Activated CD4-positive, alpha-beta T cell treated with anti-CD3 and anti-CD28 coated beads, Interleukin-2, amount 10 ng/mL, durations not matched to agents 7 days and 5 days (primary cell): ENCODE data around the gene FAN1. TPM values are rescaled to one million over a fixed set of nuclear protein-coding genes. Genes with fewer than 3 reads are reported as not detected.
"Not testable (repeated sequence)": the region's sequence is repeated elsewhere in the genome, so short reads cannot be mapped to it uniquely, and the experiment has no call there.

Source experiments
- CTCF ChIA-PET: fragments of 350-600 bp; sonication (Branson Sonifier 250); formaldehyde crosslinking; loops from one replicate; lab custom pipeline; 2021; ENCODE audit warnings: antibody characterized with exemption; lab: Charles Lee
- POLR2A ChIA-PET: fragments of 350-600 bp; sonication (Branson Sonifier 250); formaldehyde crosslinking; loops from one replicate; lab custom pipeline; 2021; ENCODE audit warnings: antibody characterized with exemption; lab: Charles Lee
- DNase-seq: peaks from one replicate; pipeline ENCODE4 v3.0.0-alpha.2; 2020
- H3K27ac Mint-ChIP-seq: one replicate; pipeline ENCODE4 v1.8.0; 2021; ENCODE audit warnings: mild to moderate bottlenecking, moderate library complexity, mixed read lengths
- H3K27me3 Mint-ChIP-seq: one replicate; pipeline ENCODE4 v1.8.0; 2021; ENCODE audit warnings: mixed read lengths
- H3K36me3 Mint-ChIP-seq: one replicate; pipeline ENCODE4 v1.8.0; 2021; ENCODE audit warnings: low read depth, mixed read lengths
- H3K4me1 Mint-ChIP-seq: one replicate; pipeline ENCODE4 v1.8.0; 2021; ENCODE audit warnings: mixed read lengths
- H3K4me3 Mint-ChIP-seq: one replicate; pipeline ENCODE4 v1.8.0; 2021; ENCODE audit warnings: mild to moderate bottlenecking, moderate library complexity, mixed read lengths
- H3K9me3 Mint-ChIP-seq: one replicate; pipeline ENCODE4 v1.8.0; 2021; ENCODE audit warnings: mixed read lengths
- total RNA-seq, 2 experiments: library from RNA; stranded (reverse); gene quantifications; one replicate each; pipeline ENCODE4 v1.2.3, GENCODE V29; 2021

FAN1 gene
- total RNA-seq, result 10 to 100 TPM; 14.8 to 15.8 TPM

DNA sequence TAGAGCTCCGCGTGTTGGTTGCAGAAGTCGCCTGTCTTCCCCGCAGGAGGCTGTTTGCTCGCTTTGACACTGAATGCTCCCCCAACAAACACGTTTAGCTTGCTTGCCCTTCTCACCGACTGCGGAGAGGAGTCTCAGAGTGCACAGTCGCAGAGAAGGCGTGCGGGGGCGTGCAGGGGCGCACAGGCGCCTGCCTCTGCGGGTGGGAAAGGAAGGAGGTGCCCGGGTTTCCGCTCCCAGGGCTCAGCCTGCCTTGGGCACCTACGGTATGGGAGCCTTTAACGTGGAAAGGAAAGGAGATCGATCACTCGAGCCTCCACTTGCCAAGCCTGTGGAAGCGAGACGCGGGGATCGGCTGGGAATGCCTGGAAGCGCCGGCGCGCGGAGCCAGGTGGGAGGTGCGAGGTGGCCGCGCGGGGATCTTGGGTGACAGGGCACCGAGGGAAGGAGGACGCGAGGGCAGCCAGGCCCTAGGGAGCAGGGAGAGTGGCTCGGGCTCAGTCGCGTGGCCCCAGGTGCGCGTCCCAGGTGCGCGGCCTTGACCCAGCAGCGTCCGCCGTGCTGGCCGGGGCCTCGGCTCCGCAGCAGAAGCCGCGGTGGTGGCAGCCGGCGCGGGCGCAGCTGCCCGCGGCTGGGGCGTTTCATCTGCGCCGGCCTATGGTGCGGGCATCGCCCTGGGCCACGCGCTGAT, at the start of gene FAN1:
FAN1 (plus strand) TSS at position 419 of the 691 bp plus-strand sequence. CDS start 749 bp downstream, outside the sequence.
- CTCF ChIA-PET, result interaction anchor here (0.6 to 1.3 kb wide), 6 partner anchors 13 to 502 kb away, joined by 3 to 5 read pairs (median 4); no protein-coding TSS in a partner anchor

DNA sequence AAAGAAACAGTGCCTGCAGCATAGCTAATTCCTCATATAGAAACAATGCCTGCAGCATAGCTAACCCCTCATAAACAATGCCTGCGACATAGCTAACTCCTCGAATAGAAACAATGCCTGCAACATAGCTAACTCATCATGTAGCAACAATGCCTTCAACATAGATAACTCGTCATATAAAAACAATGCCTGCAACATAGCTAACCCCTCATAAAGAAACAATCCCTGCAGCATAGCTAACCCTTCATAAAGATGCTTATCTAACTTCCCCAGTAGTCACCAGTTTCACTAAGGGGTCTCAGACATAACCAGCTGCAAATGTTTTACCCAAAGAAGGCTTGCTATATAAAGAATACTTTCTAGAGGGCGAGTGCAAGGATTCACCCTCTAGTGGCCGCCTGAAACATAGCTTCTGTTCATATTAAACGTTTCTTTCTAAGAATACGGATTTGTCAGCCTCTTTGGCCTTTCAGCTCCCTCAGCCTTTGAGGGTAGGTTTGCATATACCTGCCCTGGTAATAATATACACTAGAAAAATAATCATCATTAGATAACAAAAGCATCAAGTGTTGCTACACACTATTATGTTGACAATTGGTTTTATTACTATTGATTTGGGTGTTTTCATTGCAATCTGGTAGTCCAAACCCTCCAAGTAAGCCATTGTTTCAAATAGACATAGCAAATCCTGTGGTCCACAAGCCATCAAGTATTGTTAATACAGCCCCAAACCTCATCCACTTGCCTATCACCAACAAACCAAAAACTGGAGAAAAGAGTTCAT, 44.4 kb upstream of the FAN1 start:
- Mint-ChIP-seq H3K27me3 (peaks cover 4% of the 10 kb centered on the region), H3K27ac (no peak overlapping the region), H3K9me3 (no peaks in the 10 kb centered on the region), H3K36me3 (no peaks in the 10 kb centered on the region), H3K4me1 (no peaks in the 10 kb centered on the region), H3K4me3 (no peak overlapping the region)
- ChIA-PET CTCF (interaction anchor here (0.6 to 1.6 kb wide), 6 partner anchors 9 to 322 kb away, joined by 3 to 8 read pairs (median 3); no protein-coding TSS in a partner anchor), POLR2A (no interaction called here)
- peak; percentile 34 for DNase-seq

More for the DNA sequence above, at the start of gene FAN1:
- peaks cover 32% of the 10 kb centered on the region for H3K4me1 Mint-ChIP-seq
- POLR2A ChIA-PET, result interaction anchor here (0.6 kb wide), 1 partner anchor 127 kb away, joined by 5 read pairs; no protein-coding TSS in a partner anchor
- no peaks in the 10 kb centered on the region for H3K9me3 Mint-ChIP-seq
- H3K27ac Mint-ChIP-seq, result peak within 1 kb of the TSS; percentile 81
- peaks cover 12% of the 10 kb centered on the region for H3K36me3 Mint-ChIP-seq
- peaks cover 4% of the 10 kb centered on the region for H3K27me3 Mint-ChIP-seq
- H3K4me3 Mint-ChIP-seq, result peak within 1 kb of the TSS; percentile 87
- DNase-seq, result peak; percentile 78

DNA sequence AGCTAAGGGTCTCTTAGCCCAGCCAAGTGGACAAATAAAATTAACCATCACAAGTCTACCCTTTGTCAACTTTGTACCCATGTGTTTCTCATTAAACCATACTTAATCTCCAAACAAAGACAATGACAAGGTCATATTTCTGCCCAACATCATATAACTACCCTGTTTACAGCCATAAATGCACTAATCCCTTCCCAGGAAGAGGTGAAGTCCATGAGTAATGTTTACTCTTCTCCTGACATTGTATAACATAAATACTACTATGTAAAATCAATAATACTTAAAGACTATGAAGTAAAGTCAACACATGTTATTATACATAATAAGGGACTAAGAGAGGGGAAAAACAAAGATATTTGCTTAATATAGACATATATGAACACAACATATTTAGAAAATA, 38.5 kb upstream of the FAN1 start:
- Mint-ChIP-seq H3K9me3 (no peaks in the 10 kb centered on the region), H3K36me3 (no peaks in the 10 kb centered on the region), H3K4me3 (no peak overlapping the region), H3K4me1 (no peaks in the 10 kb centered on the region), H3K27ac (no peak overlapping the region), H3K27me3 (no peaks in the 10 kb centered on the region)
- POLR2A ChIA-PET, result no interaction called here
- DNase-seq, result no peak
- CTCF ChIA-PET, result no interaction called here

DNA sequence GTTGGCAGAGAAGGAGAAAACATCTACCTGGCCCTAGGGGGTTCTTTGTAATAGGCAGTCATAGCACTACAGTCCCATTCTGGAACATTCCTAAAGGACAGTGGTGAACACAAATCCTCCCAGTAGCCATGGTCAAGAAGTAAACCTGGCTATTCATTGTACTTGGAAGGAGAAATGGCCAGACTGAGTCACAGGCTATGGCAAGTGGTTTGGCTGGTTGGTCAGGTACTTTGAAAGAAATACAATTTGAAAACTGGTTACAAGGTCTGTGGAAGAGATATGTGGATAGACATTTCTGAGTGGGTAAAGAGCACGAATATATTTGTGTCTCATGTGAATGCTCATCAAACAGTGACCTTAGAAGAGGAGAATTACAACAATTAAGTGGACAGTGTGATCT, 33.0 kb upstream of the FAN1 start:
- H3K36me3 Mint-ChIP-seq, result no peaks in the 10 kb centered on the region
- no peaks in the 10 kb centered on the region for H3K9me3 Mint-ChIP-seq
- H3K27me3 Mint-ChIP-seq, result no peaks in the 10 kb centered on the region
- H3K27ac Mint-ChIP-seq, result no peak overlapping the region
- DNase-seq, result no peak
- H3K4me3 Mint-ChIP-seq, result no peak overlapping the region
- ChIA-PET CTCF (no interaction called here), POLR2A (no interaction called here)
- H3K4me1 Mint-ChIP-seq, result no peaks in the 10 kb centered on the region

DNA sequence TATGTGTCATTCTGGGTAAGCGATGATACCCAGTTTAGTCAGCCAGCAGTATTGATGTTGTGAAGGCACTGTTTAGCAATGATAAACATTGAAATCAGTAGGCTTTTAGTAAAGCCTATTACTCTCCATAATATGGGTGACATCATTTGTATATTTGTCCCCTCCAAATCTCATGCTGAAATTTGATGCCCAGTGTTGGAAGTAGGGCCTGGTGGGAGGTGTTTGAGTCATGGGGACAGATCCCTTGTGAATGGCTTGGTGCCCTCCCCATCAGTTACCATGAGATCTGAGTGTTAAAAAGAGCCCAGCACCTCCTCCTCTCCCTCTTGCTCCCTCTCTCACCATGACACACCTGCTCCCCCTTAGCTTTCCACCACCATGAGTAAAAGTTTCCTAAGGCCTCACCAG, 31.4 kb upstream of the FAN1 start:
- no peaks in the 10 kb centered on the region for H3K36me3 Mint-ChIP-seq
- H3K9me3 Mint-ChIP-seq, result no peaks in the 10 kb centered on the region
- no peak overlapping the region for H3K27ac Mint-ChIP-seq
- no peak overlapping the region for H3K4me3 Mint-ChIP-seq
- no peak for DNase-seq
- POLR2A ChIA-PET, result no interaction called here
- H3K27me3 Mint-ChIP-seq, result no peaks in the 10 kb centered on the region
- H3K4me1 Mint-ChIP-seq, result no peaks in the 10 kb centered on the region
- CTCF ChIA-PET, result interaction anchor here (0.6 to 1.1 kb wide), 3 partner anchors 40 to 603 kb away, joined by 3 read pairs; no protein-coding TSS in a partner anchor

DNA sequence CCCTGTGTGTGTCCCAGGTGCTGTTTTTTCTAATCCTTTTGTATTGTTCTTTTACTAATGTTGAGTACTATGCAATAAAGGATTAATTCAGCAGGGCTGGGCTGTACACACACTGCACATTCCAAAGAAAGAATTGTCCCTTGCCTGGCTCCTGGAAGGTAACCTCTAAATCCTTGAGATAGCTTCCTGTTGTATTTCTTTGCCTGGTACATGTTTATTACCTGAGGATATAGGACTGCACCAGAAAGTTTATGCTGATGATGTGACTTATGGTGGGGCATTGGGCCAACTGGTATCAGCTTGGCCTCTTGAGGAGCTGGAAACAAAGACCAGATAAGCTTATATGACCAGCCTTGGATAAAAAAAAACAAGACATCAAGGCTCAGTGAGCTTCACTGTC, 26.6 kb upstream of the FAN1 start:
- Mint-ChIP-seq H3K9me3 (no peaks in the 10 kb centered on the region), H3K36me3 (peaks cover 3% of the 10 kb centered on the region), H3K4me3 (no peak overlapping the region), H3K4me1 (no peaks in the 10 kb centered on the region), H3K27me3 (peaks cover 10% of the 10 kb centered on the region), H3K27ac (no peak overlapping the region)
- ChIA-PET CTCF (interaction anchor here (0.8 kb wide), 1 partner anchor 599 kb away, joined by 3 read pairs; no protein-coding TSS in a partner anchor), POLR2A (no interaction called here)
- no peak for DNase-seq

DNA sequence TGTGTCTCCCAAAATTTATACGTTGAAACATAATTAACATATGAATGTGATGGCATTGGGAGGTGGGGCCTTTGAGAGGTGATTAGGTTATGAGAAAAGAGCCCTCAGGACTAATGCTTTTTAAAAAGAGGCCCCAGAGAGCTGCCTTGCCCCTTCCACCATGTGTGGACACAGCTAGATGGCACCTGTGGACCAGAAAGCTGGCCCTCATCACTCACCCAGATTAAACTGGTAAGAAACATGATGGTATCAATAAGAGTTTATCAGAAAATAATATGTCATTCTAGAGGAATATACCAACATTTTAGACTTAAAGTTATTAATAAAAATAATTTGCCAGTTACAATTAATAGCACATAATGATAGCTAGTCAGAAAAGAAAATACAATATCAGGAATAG, 25.2 kb upstream of the FAN1 start:
- Mint-ChIP-seq H3K27me3 (peaks cover 10% of the 10 kb centered on the region), H3K9me3 (no peaks in the 10 kb centered on the region), H3K4me3 (no peak overlapping the region), H3K36me3 (peaks cover 3% of the 10 kb centered on the region), H3K27ac (no peak overlapping the region), H3K4me1 (peaks cover 7% of the 10 kb centered on the region)
- DNase-seq, result no peak
- ChIA-PET POLR2A (no interaction called here), CTCF (interaction anchor here (1.2 kb wide), 1 partner anchor 21 kb away, joined by 4 read pairs; no protein-coding TSS in a partner anchor)

DNA sequence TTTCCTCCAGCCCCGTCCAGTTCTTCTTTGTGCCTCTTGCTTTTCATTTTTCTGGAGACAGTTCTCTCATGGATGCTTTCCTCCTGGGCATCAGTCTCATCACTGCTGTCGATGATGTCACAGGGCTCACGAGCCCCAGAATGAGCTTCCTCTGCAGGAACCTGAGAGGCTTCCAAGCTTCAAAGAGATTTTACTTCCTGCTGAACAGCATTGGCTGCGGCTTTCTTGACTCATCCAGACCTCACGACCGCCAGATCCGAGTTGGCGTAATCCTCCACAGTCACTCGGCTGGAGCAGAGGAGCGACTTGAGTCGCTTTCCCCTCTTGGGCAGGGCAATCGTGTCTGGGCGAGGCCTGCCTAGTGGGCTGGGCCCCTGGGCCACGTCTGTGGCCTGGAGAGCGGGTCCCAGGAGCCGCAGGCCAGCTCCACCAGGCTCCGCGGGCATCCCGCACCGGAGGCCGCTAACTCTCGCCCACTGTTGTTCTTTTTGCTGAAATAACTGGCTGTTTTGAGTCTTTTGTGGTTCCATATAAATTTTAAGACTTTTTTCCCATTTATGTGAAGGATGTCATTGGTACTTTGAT, 20.8 kb upstream of the FAN1 start:
- Mint-ChIP-seq H3K36me3 (peaks cover 3% of the 10 kb centered on the region), H3K9me3 (no peaks in the 10 kb centered on the region), H3K27ac (no peak overlapping the region), H3K4me1 (peaks cover 7% of the 10 kb centered on the region), H3K27me3 (peaks cover 10% of the 10 kb centered on the region), H3K4me3 (no peak overlapping the region)
- POLR2A ChIA-PET, result no interaction called here
- CTCF ChIA-PET, result no interaction called here
- DNase-seq, result peak; percentile 53

DNA sequence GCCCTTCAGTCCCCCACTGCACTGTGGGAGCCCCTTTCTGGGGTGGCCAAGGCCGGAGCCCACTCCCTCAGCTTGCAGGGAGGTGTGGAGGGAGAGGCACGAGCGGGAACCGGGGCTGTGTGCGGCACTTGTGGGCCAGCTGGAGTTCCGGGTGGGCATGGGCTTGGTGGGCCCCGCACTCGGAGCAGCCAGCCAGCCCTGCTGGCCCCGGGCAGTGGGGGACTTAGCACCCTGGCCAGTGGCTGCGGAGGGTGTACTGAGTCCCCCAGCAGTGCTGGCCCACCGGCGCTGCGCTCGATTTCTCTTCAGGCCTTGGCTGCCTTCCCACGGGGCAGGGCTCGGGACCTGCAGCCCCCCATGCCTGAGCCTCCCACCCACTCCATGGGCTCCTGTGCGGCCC, 20.0 kb upstream of the FAN1 start:
- H3K4me1 Mint-ChIP-seq, H3K36me3 Mint-ChIP-seq, H3K9me3 Mint-ChIP-seq, POLR2A ChIA-PET, H3K27me3 Mint-ChIP-seq, H3K27ac Mint-ChIP-seq, H3K4me3 Mint-ChIP-seq, CTCF ChIA-PET, DNase-seq: not testable (repeated sequence)

DNA sequence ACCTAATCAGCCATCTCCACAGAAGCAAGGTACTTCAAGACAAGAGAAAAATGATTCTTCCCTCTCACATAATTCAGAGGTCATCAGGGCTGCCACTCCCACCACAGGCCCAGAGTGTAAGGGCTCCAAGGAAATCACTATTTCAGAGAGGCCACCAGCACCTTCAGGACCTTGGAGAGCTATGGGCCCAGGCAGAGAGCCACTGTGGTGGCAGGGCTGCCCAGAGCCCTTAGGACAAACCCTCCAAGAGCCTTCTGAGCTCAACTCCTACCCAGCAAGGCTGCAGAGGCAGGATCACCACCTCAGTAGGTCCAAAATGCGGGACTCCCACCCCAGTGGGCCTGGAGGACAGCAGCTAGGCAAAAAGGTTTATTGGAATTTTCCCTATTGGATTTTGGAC, 17.9 kb upstream of the FAN1 start:
- DNase-seq, result no peak
- H3K4me3 Mint-ChIP-seq, result no peak overlapping the region
- H3K9me3 Mint-ChIP-seq, result no peaks in the 10 kb centered on the region
- H3K27me3 Mint-ChIP-seq, result peaks cover 4% of the 10 kb centered on the region
- ChIA-PET CTCF (no interaction called here), POLR2A (no interaction called here)
- H3K27ac Mint-ChIP-seq, result no peak overlapping the region
- peaks cover 2% of the 10 kb centered on the region for H3K36me3 Mint-ChIP-seq
- peaks cover 7% of the 10 kb centered on the region for H3K4me1 Mint-ChIP-seq

DNA sequence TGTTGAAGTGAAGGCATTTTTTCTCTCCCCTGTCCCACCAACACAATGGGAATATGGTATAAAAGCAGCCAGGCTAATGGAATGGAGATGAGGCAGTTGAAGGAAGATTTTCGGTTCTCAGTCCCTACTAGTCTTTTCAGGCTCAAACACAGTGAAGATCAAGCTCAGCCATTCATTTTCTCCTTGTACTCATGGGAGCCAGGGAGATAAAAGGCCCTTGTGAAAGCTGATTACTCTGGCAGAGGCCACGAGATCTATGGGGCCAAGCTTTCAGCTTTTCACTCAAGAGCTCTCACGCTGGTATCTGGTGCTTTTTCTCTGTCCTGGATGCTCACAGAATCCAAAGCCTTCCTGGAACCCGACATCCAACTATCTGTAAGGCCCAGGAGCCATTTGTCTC, 14.5 kb upstream of the FAN1 start:
- Mint-ChIP-seq H3K36me3 (no peaks in the 10 kb centered on the region), H3K27ac (no peak overlapping the region), H3K4me3 (no peak overlapping the region), H3K9me3 (no peaks in the 10 kb centered on the region), H3K27me3 (no peaks in the 10 kb centered on the region), H3K4me1 (peaks cover under 1% of the 10 kb centered on the region)
- DNase-seq, result no peak
- CTCF ChIA-PET, result no interaction called here
- POLR2A ChIA-PET, result no interaction called here

DNA sequence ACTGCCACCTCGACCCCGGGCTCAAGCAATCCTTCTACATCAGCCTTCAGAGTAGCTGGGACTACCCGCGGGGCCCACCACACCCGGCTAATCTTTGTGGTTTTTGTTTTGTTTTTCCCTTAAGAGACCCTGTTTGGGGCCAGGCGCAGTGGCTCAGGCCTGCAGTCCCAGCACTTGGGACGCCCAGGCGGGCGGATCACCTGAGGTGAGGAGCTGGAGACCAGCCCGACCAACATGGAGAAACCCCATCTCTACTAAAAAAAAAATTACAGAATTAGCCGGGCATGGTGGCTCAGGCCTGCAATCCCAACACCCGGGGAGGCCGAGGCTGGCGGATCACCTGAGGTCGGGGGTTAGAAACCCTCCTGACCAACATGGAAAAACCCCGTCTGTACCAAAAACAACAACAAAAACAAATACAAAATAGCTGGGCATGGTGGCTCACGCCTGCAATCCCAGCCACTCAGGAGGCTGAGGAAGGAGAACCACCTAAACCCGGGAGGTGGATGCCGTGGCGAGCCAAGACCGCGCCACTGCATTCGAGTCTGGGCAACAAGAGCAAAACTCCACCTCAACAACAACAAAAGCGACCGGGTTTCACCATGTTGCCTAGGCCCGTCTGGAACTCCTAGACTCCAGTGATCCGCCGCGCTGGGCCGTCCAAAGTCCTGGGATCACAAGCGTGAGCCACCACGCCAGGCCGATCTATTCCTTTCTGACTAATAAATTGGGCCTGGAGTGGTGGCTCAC, 8.1 kb upstream of the FAN1 start:
- H3K4me1 Mint-ChIP-seq, result peaks cover 2% of the 10 kb centered on the region
- ChIA-PET CTCF (interaction anchor here (0.7 to 1.4 kb wide), 2 partner anchors 13 to 38 kb away, joined by 7 read pairs; no protein-coding TSS in a partner anchor), POLR2A (no interaction called here)
- no peaks in the 10 kb centered on the region for H3K9me3 Mint-ChIP-seq
- H3K27me3 Mint-ChIP-seq, result peaks cover 5% of the 10 kb centered on the region
- H3K36me3 Mint-ChIP-seq, result no peaks in the 10 kb centered on the region
- no peak overlapping the region for H3K4me3 Mint-ChIP-seq
- no peak overlapping the region for H3K27ac Mint-ChIP-seq
- no peak for DNase-seq
